NB4 (cell line): ENCODE data around the gene LAIR1.

ENCODE experiments used
- POLR2A ChIP-seq: IDR thresholded peaks from 2 replicates; pipeline ENCODE4 v1.6.1; 2011; ENCODE audit warnings: mild to moderate bottlenecking; ENCODE audit not compliant: insufficient read length; ENCODE audit errors: extremely low read depth
- TF ChIP-seq, protein P1 (sequence below): IDR thresholded peaks from one replicate; pipeline ENCODE4 v1.5.1; 2012; ENCODE audit warnings: low read depth, low read length
- TF ChIP-seq, protein P2 (sequence below): IDR thresholded peaks from 2 replicates; pipeline ENCODE4 v1.6.1; 2011; ENCODE audit warnings: low read depth, low read length

DNA sequence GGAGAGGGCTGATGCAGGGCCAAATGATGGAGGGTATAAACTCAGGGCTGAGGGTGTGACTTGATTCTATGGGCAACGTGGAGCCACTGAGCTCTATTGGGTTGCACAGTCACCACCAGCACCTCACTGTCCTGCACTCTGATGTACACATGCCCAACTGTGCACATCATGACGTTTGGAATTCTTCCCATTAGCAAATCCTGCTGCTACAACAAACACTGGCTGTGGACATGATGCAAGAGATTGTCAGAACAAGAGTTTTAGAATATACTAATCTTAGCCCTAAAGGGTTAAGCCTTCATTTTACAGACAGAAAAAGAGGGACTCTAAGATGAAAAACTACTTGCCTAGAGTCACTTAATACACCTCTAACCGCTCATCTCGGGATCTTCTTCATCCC, 48.1 kb upstream of the LAIR1 start:
- TF ChIP-seq, protein P1, sequence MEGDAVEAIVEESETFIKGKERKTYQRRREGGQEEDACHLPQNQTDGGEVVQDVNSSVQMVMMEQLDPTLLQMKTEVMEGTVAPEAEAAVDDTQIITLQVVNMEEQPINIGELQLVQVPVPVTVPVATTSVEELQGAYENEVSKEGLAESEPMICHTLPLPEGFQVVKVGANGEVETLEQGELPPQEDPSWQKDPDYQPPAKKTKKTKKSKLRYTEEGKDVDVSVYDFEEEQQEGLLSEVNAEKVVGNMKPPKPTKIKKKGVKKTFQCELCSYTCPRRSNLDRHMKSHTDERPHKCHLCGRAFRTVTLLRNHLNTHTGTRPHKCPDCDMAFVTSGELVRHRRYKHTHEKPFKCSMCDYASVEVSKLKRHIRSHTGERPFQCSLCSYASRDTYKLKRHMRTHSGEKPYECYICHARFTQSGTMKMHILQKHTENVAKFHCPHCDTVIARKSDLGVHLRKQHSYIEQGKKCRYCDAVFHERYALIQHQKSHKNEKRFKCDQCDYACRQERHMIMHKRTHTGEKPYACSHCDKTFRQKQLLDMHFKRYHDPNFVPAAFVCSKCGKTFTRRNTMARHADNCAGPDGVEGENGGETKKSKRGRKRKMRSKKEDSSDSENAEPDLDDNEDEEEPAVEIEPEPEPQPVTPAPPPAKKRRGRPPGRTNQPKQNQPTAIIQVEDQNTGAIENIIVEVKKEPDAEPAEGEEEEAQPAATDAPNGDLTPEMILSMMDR, result no peak
- TF ChIP-seq POLR2A, result no peak
- TF ChIP-seq, protein P2, sequence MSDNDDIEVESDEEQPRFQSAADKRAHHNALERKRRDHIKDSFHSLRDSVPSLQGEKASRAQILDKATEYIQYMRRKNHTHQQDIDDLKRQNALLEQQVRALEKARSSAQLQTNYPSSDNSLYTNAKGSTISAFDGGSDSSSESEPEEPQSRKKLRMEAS, result no peak
